NB4 (cell line): ENCODE data around the gene CLIC3.

Source experiments
- DNase-seq: peaks from one replicate; pipeline ENCODE4 v3.0.0; 2010; ENCODE audit warnings: low read depth
- H3K4me3 ChIP-seq: one replicate; pipeline ENCODE4 v1.5.1; 2011; ENCODE audit warnings: mild to moderate bottlenecking, low read depth, low read length, moderate library complexity
- MAX ChIP-seq: IDR thresholded peaks from 2 replicates; pipeline ENCODE4 v1.6.1; 2011; ENCODE audit warnings: low read depth, low read length
- MYC ChIP-seq: IDR thresholded peaks from 2 replicates; pipeline ENCODE4 v1.6.1; 2011; ENCODE audit warnings: low read depth, low read length
- POLR2A ChIP-seq: IDR thresholded peaks from 2 replicates; pipeline ENCODE4 v1.6.1; 2011; ENCODE audit warnings: mild to moderate bottlenecking; ENCODE audit not compliant: insufficient read length; ENCODE audit errors: extremely low read depth
- TF ChIP-seq, protein P1 (sequence below): IDR thresholded peaks from one replicate; pipeline ENCODE4 v1.5.1; 2012; ENCODE audit warnings: low read depth, low read length

Gene CLIC3

GRCh38 chr9:136946228-136947027 lies 49.9 kb downstream of the CLIC3 start:
- DNase-seq: no peak
- H3K4me3 ChIP-seq: no peak overlapping the region
- no peak for TF ChIP-seq POLR2A
- no peak for TF ChIP-seq MYC
- TF ChIP-seq MAX: no peak
- TF ChIP-seq, protein P1, sequence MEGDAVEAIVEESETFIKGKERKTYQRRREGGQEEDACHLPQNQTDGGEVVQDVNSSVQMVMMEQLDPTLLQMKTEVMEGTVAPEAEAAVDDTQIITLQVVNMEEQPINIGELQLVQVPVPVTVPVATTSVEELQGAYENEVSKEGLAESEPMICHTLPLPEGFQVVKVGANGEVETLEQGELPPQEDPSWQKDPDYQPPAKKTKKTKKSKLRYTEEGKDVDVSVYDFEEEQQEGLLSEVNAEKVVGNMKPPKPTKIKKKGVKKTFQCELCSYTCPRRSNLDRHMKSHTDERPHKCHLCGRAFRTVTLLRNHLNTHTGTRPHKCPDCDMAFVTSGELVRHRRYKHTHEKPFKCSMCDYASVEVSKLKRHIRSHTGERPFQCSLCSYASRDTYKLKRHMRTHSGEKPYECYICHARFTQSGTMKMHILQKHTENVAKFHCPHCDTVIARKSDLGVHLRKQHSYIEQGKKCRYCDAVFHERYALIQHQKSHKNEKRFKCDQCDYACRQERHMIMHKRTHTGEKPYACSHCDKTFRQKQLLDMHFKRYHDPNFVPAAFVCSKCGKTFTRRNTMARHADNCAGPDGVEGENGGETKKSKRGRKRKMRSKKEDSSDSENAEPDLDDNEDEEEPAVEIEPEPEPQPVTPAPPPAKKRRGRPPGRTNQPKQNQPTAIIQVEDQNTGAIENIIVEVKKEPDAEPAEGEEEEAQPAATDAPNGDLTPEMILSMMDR: no peak

DNA sequence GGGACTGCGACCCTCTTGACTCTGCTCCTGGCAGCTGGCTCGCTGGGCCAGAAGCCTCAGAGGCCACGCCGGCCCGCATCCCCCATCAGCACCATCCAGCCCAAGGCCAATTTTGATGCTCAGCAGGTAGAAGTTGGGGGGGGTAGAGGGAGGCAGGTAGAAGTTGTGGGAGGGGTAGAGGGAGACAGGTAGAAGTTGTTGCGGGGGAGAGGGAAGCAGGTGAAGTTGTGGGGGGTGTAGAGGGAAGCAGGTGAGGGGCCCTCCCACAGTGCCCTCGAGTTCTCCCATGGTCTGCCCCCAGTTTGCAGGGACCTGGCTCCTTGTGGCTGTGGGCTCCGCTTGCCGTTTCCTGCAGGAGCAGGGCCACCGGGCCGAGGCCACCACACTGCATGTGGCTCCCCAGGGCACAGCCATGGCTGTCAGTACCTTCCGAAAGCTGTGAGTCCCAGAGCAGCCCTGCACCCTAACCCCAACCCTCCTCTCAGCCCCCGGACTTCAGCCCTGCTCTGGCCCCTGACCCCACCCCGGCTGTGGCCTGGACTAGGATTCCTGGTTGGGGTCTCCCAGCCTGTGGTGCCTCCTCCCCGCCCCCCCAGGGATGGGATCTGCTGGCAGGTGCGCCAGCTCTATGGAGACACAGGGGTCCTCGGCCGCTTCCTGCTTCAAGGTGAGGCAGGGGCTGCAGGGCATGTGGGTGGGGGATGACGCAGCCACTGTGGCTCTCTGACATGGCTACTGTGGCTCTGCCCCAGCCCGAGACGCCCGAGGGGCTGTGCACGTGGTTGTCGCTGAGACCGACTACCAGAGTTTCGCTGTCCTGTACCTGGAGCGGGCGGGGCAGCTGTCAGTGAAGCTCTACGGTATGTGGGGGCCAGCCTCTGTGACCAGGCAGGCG lies 50.8 kb downstream of the CLIC3 start:
- DNase-seq: no peak
- no peak overlapping the region for H3K4me3 ChIP-seq
- TF ChIP-seq POLR2A: no peak
- TF ChIP-seq, protein P1: no peak
- no peak for TF ChIP-seq MAX
- TF ChIP-seq MYC: no peak
